ENCODE results near the gene SLC6A12.

DNA sequence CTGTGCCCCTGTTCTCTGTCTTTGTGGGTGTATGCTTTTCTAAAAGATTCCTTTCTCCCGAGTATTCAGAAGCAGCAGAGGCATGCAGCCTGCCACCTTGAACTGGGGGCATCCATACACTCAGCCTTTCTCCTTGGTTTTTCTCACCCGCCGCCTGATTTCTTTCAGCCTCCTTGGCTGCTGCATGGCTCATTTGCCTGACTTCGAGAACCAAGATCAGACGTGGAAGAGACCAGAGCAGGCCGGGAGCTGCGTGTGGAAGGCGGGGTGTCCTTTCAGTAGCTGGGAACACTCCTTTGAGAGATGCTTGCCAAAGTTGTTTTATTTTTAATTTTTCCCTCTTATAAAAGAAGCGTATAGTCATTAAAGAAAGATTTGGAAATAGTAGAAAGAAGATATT, 53.1 kb downstream of the SLC6A12 start:
- no peak for TF ChIP-seq POLR2A (IDR thresholded peaks at IDR 0.05; ENCODE audit: low read depth)
- no peak for TF ChIP-seq CTCF (IDR thresholded peaks at IDR 0.05)
- no peak for TF ChIP-seq POLR2AphosphoS5 (IDR thresholded peaks at IDR 0.05)

Data from esophagus muscularis mucosa (tissue), 3 donors.